HG03064 (cell line): ENCODE data around the gene GSDMA.

Experiments used
- ATAC-seq: cut with Tn5 transposase; IDR thresholded peaks from one replicate; pipeline ENCODE4 v1.9.1; 2021; ENCODE audit warnings: low read depth; ENCODE audit not compliant: unreplicated experiment

Gene GSDMA

GRCh38 chr17:40018211-40019121, 55.7 kb downstream of the GSDMA start:
- ATAC-seq = no peak

GRCh38 chr17:40019140-40019991, 56.6 kb downstream of the GSDMA start:
- no peak for ATAC-seq

- ATAC-seq = no peak
These were observed 57.3 kb downstream of the GSDMA start for GRCh38 chr17:40020146-40020545.

- no peak for ATAC-seq
These were observed 58.7 kb downstream of the GSDMA start for GRCh38 chr17:40021451-40021971.

DNA sequence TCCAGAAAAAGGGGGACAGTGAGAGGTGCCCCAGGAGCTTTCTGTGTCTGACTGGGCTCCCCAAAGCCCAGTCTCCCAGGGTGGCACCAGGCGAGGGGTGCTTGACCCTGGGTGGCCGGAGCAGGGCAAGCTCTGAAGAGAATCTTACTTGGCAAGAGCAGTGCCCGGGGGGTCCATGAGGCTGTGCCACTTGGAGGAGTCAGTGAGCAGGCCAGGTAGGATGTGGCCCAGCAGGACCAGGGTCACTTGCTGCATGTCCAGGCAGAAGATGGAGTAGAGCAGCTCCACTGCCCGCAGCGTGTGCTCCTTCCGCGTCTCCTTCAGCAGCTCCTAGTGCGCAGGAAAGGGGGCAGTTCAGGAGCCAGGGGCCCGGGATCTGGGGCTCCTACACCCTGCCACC, 59.7 kb downstream of the GSDMA start:
- ATAC-seq = no peak

- ATAC-seq = no peak
These were observed 60.2 kb downstream of the GSDMA start for GRCh38 chr17:40022961-40023541.

DNA sequence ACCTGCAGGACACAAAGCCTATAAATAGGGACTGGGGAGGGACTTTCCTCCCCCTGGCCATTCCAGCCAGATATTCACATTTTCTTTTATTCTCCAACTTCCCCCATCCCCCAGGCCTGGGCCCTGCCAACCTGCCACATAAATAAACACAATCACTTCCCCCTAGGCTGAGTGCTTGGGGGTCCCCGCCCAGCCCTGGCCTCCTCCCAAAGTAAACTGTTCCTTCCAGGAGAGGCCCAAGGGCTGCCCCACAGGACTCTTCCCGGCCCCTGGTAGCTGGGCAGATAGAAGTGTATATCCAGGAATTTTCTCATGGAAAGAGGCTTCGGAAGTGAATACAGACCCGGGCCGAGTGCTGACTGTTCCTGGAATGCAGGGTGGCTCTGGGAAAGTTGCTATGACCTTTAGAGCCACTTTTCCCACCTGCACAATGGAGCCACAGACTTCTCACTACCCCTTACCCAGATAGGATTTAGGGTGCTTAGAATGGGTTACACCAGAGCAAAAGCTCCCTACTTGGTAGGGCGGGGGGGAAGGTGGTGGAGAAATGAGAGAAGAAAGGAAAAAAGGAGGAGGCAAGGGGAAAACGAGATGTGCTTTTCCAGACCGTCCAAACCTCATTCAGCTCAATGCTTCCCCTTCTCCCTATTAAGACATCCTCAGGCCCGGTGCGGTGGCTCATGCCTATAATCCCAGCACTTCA, 60.9 kb downstream of the GSDMA start:
- ATAC-seq = no peak

DNA sequence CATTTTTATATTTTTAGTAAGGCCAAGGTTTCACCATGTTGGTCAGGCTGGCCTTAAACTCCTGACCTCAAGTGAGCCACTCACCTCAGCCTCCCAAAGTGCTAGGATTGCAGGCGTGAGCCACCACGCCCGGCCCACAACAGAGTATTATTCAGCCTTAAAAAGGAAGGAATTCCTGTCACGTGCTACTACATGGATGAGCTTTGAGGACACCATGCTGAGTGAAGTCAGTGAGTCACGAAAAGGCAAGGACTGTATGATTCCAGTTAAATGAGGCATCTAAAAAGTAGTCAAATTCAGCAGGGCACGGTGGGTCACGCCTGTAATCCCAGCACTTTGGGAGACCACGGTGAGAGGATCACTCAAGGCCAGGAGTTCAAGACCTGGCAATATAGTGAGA, 62.1 kb downstream of the GSDMA start:
- ATAC-seq = no peak

DNA sequence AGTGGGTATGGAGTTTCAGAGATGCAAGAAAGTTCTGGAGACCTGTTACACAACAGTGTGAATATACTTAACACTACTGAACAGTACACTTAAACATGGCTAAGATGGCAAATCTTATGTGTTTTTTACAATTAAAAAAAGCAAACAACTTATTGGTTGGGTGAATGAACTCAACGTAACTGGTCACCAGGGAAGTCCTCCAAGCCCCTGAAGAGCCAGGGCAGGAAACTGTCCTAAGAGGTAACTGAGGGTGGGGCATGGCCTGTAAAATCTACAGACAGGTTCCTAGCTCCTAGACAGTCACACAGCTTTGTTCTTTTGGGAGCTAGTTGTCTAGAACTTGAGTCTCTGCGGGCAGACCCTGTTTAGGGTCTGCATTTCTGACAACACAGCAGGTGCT, 62.8 kb downstream of the GSDMA start:
- ATAC-seq = no peak

GRCh38 chr17:40025991-40026815, 63.4 kb downstream of the GSDMA start:
- ATAC-seq = no peak

GRCh38 chr17:40026816-40027613, 64.2 kb downstream of the GSDMA start:
- ATAC-seq = no peak
